Thyroid gland (tissue), 4 donors: ENCODE results near the gene ITIH6.

Experiments
- POLR2A ChIP-seq, 2 donors: fragments of 450-650 bp; IDR thresholded peaks; one replicate each; pipeline ENCODE4 v1.6.1; 2017; ENCODE audit warnings: antibody characterized with exemption in 2 of 2, mild to moderate bottlenecking in 2 of 2, moderate library complexity in 1 of 2
- TF ChIP-seq, protein P1 (sequence below), 6 experiments: fragments of 200-600 bp in 3 of 6; fragments of 450-650 bp in 3 of 6; sonication (generic) in 3 of 6; IDR thresholded peaks; one replicate each; pipeline ENCODE4 v1.5.1; 2016 to 2019; ENCODE audit warnings: antibody characterized with exemption in 6 of 6, mild to moderate bottlenecking in 2 of 6, inconsistent platforms in 1 of 6, moderate library complexity in 1 of 6

DNA sequence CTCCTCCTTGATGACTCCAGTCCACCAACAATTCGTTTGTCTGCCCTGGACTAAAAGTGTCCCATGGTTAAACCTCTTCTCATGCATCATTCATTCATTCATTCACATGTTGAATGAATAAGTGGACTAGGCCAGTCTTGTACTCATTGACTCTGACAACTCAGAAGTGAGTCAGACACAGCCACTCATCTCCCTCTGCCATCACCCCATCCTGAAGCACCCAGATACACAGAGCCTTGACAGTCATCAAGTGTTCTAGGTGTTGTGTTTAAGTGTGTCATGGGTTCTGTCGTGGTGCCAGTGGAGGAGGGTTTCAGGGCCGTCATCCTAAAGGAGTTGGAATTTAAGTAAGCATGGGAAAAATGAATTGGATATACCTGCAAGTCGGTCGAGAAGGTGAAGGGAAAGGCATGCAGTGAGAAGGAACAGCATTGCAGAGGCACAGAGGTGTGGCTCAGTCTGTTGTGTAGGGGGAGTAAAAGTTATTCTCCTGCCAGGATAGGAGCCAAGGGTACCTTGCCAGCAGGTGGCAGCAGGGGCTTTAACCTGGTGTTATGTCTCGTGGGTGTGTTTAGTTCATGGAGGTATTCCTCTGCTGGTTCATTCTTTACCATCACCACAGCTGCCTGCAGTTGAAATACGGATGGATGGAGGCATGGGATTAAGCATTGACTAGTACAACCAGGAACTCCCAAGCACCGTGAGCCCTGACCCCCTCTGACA lies 27.8 kb upstream of the ITIH6 start:
- no peak for TF ChIP-seq POLR2A (IDR thresholded peaks at IDR 0.05)
- TF ChIP-seq, protein P1, sequence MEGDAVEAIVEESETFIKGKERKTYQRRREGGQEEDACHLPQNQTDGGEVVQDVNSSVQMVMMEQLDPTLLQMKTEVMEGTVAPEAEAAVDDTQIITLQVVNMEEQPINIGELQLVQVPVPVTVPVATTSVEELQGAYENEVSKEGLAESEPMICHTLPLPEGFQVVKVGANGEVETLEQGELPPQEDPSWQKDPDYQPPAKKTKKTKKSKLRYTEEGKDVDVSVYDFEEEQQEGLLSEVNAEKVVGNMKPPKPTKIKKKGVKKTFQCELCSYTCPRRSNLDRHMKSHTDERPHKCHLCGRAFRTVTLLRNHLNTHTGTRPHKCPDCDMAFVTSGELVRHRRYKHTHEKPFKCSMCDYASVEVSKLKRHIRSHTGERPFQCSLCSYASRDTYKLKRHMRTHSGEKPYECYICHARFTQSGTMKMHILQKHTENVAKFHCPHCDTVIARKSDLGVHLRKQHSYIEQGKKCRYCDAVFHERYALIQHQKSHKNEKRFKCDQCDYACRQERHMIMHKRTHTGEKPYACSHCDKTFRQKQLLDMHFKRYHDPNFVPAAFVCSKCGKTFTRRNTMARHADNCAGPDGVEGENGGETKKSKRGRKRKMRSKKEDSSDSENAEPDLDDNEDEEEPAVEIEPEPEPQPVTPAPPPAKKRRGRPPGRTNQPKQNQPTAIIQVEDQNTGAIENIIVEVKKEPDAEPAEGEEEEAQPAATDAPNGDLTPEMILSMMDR (IDR thresholded peaks at IDR 0.05): no peak
